Raji (cell line): ENCODE data around the gene PTPRN2.

ENCODE experiments used
- POLR2A ChIP-seq: IDR thresholded peaks from 2 replicates; pipeline ENCODE4 v1.6.1; 2011; ENCODE audit warnings: low read depth, low read length, control low read depth; ENCODE audit not compliant: insufficient read depth

The PTPRN2 gene

DNA sequence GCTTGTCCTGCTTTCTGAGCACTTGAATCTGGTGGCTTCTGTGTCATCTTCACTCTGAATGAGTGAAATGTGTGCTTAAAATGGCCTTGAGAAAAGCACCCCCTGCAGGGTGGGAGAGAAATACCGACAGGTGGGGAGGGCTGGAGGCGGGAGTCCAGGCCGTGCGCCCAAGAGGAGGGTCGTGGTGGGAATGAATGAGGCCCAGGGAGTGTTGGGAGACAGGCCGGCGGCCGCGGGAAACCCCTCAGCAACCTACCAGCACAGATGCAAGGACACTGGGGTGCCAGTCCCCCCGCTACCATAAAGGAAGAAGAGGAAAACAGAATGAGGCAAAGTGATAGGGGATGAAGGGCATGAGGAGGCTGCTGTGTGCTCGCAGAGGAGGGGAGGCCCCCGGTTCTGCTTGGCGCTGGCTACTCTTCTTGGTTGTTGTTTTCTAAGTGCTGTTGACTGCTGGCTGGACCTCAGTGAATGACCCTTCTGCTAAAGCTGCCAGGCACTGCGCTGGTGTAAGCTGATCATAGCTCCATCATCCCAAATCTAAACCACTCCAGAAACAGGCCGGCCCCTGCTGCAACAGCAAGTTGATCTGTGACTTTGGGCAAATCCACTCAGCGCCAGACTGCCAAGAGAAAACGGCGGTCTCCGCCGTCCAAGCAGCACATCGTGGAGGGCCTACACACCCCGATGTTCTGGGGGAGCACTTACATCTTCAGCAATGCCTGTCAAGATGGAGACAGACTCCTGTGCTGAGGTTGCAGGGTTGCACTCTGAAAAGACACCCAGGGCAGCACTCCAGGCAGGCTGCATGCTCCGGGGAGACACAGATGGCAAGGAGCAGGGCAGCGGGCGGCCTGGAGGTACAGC lies 872.3 kb downstream of the PTPRN2 start:
- no peak for TF ChIP-seq POLR2A

DNA sequence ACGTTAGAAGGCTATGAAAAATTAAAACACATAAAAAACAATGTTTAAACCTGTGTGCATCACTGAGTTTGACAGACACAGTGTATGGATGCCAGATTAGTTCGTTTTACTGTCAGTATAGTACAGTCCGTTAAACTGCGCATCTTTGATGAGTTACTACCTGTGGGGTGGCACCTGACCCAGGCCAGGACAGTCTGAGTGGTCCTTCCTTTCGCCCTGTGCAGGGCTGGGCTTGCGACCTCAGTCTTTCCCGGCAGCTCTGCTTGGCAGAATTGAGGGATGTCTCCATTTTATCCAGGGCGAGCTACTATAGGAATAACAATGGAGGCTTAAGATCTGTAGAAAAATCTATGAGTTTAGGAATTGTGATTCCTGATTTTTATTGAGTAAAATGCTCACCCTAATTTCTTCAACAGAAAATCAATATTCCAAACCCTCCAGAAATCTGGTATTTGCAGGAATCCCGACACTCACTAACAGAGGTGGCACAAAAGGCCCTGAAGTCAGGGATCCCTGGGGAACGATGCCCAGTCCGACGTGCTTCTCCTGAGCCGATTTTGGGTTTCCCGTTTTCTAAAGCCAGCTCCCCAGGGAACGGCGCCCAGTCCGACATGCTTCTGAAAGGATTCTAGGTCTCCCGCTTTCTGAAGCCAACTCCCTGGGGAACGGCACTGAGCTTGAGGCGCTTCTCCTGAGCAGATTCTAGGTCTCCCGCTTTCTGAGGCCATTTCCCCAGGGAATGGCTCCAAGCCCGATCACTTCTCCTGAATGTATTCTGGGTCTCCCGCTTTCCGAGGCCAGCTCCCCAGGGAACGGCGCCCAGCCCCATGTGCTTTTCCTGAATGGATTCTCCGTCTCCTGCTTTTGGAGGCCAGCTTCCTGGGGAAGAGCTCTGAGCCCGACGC lies 873.2 kb downstream of the PTPRN2 start:
- TF ChIP-seq POLR2A, result no peak

DNA sequence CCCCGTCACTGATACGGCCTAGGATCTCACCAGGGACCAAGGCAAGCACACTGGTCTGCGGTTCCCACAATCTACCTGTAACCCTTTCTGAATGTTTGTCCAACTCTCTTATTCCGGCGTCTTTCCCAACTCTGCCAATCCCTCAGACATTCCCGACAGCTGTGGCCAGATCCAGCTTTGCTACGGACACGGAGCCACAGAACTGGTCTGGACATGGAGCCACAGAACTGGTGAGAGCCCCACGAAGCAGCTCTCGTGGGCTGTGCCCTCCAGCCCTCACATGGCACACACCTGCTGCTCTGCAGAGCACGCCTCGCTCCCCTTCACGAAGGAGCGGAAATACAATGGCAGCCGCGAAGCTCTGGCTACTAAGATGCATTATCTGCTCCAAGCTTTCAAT lies 874.0 kb downstream of the PTPRN2 start:
- no peak for TF ChIP-seq POLR2A

DNA sequence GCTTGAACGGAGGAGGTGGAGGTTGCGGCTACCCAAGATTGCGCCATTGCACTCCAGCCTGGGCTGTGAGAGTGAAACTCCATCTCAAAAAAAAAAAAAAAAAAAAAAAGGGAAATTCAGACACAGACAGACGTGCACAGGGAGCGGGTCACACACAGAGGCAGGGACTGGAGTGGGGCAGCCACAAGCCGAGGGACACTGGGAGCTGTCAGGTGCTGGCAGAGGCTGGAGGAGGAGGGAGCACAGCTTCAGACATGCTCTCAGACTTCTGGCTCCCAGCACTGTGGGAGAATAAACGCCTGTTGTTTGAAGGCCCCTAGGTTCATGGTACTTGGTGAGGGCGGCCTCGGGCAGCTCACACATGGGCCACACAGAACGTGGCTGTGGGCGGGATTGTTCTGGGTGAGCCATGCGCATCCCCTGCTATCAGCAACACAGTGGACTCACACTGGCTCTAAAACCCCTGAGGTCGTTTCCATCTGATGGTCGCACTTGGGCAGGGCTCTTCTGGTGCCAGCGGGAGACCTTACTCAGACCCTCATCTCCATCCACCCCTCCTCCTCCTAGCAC lies 874.9 kb downstream of the PTPRN2 start:
- no peak for TF ChIP-seq POLR2A

DNA sequence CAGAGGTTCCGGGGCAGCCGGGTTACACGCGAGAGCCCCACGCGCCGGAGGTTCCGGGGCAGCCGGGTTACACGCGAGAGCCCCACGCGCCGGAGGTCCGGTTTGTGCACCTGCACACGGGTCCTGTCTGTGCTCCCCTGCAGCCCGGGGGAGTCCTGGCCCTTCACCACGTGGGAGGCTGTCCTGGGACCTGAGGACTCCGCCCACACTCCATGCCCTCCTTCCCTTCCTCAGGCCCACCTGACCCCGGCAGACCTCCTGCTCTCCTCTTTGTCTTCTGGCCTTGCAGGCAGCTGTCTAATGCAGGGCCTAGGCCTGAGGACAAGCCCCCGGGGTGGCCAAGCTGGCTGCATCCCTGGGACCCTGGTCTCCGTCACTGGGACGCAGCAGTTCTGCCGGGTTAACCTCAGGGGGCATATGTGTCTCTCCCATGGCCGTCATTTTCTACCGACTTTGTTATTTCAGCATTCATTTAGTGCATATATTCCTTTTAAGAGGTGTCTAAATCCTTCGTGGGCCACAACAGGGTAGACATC lies 876.2 kb downstream of the PTPRN2 start:
- no peak for TF ChIP-seq POLR2A

DNA sequence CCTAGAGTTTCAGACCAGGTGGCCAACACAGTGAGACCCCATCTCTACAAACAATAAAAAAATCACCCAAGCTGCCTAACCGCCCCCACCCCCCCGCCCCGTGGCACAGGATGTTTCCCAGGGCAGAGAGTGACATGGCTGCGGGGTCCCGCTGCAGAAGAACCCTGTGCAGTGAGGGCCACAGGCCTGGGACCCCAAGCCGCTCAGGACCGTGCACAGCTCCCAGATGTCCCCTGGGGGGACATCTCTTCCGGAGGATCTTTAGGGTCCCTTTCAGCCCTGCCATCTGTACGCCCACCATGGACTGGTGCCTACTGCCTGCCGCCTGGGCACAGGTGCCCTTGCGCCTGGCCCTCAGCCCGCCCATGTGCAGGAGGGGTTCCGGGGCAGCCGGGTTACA lies 877.2 kb downstream of the PTPRN2 start:
- no peak for TF ChIP-seq POLR2A

DNA sequence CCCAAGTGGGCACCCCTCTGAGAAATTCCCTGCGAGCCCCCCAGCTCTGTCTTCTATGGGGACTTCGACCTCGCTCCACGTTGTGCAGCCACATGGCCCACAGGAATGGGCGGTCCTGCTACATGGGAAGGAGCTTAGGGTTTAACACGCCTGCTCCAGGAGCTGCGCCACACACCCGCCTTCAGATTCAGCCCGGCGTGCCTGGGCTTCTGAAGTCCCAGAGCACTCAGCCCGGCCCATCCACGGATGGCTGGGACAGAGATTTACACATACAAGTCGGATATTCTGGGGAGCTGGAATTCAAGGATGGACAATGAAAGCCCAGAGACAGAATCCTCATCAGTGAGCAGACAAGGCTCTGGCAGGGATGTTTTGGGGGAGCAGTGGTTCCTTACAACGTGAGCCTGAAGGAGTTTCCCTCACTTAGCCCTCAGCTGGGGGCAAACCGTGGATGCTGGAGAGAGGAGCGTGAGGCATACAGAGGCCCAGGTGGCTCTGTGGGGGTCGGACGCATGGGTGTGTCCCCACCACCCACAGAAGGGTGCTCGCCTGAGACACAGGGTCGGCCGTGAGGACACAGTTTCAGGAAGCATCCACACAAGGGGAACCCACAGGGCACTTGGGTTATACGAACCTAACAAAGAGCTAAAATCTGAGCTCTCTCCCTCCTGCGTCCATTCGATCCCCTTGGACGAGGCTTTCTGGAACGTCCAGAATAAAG lies 877.9 kb downstream of the PTPRN2 start:
- TF ChIP-seq POLR2A, result no peak

DNA sequence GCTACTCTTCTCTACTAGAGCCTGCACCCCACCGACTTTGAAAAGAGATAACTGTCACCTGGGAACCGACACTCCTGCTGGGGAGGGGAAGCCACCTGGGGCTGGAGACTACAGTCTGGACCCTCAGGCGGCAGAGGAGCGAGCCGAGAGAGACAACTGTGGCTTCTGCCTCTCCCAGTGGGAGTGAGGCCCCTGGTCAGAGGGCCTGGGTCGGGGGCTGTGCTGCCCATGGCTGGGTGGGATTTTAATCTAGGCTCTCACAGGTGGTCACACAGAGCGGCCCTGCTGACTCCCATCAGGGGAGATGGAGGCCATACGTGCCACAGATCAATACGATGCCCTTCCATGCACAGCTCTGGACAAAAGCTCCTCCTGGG lies 878.7 kb downstream of the PTPRN2 start:
- no peak for TF ChIP-seq POLR2A

DNA sequence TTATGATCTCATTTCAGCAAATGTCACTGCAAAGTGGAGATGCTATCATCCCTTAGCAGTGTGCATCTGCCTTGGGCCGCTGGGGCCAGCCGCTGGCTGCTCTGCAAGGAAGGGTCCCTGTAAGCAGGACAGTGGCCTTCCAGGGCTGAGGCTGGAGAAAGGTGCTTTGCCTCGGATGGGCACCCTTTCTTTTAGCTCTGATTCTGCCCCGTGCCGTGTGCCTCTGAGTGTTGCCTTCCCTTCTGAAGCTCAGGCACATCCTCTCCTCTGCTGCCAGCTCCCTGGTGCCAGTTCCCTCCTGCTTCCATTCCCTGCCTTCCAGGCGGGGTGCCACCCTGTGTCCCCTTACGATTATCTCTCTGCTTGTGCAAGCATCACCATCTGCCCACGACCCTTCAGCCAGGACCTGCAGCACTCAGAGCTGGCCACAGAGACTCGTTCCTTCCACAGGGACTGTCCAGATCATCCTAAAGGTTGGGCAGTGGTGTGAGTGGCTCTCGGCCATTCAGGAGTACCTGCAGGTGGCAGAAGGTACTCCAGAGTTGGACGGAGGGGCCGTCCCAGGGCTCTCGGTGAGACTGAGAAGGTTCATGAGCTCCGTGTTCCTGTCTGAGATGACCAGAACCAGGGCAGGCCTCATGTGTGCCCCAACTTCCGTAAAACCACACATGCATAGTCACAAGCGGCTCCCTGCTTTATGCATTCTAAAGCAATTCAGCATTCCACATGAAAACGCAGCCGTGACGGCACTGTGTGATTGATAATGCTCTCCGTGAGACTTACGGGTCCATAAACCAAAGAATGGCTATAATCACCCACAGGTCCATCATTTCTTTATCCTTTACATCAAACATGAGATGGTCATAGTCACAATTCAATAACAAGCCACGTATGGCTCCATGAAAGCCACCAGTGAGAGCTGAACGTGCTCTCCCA lies 879.4 kb downstream of the PTPRN2 start:
- no peak for TF ChIP-seq POLR2A

DNA sequence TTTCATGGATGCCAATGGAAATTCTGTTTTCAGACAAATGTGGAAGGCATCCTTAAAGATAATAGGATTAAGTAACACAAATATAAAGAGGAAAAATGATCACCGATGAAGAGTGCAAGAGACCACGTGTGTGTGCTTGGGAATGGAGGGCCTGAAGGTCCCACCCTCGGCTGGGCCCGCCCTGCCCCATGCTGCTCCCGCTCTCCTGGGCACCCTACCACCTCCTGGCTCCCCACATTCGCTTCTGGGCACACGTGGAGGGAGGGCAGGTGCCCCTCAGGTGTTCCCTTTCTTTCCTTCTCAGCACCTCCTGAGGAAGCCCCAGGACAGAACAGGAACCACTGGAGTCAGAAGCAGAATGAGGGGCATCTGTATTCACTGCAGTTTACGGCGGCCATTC lies 883.3 kb downstream of the PTPRN2 start:
- no peak for TF ChIP-seq POLR2A

DNA sequence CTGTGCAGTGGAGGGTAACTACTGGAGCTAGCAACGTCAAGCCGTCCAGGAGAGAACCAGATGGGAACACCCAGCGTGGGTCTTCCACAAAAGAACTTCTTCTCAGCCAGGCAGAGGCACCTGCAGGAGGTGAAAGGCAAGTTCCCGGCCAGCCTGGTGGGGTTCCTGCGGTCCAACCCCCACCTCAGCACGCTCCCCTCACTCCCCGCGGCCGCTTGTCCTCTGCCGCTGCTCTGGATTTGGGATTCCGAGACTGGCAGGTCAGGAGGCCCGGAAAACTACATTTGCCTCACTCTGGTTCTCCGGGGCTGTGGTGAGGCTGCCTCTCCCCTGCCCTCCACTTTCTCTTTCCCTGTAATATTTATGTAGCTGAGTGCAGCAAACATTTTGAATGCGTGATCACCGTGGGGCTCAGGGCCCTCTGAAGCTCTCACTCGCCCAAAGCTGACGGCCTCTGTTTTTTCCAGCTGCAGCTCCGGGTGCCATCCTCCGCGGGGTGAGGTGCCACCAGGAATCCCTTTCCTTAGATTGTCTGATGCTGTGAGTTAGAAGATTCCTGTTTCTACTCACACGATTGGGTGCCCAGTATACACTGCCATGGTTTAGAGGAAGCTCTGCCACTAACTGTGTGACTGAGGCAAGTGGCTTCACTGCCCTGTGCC lies 884.0 kb downstream of the PTPRN2 start:
- no peak for TF ChIP-seq POLR2A

DNA sequence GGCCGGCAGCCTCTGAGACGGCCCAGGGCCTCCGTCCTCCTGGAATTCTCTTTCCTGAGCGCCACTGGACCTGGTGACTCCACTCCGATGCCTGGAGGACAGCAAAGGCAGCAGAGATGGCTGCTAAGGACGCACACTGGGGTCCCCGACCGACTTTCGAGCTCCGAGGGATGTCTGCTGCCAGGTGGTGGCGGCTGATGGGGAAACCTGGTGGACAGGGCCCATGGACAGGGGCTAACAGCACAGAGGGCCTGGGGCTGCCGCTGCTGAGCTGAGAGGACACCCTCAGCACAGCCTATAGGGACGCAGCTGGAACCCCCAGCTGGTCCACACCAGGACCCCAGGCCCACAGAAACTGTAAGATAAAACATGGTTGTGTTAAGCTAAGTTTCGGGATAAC lies 884.5 kb downstream of the PTPRN2 start:
- no peak for TF ChIP-seq POLR2A

DNA sequence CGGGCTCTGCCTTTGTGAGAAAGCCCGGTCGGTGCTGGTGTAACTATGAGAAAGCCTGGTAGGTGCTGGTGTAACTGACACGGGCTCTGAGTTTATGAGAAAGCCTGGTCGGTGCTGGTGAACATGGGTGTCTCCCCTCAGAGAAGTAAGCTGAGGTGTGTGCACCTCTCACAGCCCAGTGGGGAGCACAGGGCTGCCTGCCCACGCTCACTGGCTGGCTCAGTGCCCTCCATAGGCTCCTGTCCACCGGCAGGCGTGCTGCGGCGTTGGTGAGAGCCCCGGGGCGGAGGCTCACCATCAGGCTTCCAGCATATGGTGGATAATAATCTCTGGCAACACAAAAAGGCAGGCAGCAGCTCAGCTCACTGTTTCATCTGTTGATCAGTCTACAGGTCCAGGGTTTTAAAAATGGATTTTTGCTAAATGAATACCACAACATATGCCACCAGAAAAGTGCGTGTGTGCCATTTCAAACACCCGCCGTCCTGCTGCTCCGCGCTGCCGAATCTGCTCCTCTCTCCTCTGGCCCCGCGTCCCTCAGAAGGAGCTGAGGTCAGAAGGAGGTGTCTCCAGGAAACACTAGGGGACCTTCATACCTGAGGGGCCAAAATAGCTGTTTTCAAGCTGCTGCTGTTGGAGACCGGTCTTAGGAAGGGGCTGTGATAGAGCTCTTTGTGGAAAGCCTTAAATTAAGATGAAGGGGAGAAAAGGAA lies 885.2 kb downstream of the PTPRN2 start:
- no peak for TF ChIP-seq POLR2A
